Breast epithelium (tissue), 3 donors: ENCODE results near the gene BMP7.

Experiments
- POLR2A ChIP-seq: fragments of 450-650 bp; IDR thresholded peaks from one replicate; pipeline ENCODE4 v1.6.1; 2016; ENCODE audit warnings: antibody characterized with exemption, mild to moderate bottlenecking, moderate library complexity
- TF ChIP-seq, protein P1 (sequence below), 3 donors: fragments of 450-650 bp; IDR thresholded peaks; one replicate each; pipeline ENCODE4 v1.5.1; 2016 to 2017; ENCODE audit warnings: antibody characterized with exemption in 3 of 3, mild to moderate bottlenecking in 3 of 3, moderate library complexity in 3 of 3

DNA sequence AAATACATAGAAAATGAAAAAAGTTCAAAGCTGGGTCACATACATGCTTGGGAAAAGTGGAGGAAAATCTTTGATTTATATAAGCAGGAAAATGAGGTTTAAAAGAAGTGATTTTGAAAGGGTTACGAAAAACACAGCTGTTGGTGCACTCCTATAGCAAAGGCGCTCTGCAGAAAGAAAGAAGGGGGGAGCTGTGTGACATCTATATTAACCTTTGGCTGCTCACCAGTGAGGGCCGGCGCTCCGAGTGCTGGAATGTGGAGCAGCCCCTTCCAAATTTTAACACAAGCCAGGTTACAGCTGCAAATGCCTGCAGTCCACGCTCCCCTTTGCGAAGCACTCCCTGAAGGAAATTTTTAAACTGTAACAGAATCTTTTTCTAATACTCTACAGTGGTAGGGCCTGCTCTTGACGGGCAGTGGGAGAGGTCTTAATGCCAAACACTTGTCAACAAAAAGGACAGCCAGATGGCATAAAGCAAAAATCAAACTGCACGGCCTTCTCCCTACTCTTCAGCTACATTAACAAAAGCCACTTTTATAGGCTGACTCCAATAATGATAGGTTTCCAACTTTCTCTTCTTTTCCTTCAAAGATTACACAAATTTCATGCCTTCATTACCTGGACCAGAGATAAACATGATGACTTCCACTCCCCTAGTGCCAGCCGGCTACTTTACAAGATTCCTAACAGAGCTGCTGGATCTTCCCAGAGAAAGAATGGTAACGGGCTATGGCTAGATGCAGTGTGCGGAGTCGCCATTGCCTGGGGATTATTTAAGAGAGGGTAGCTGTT is 4.8 kb downstream of the BMP7 start:
- TF ChIP-seq, protein P1, sequence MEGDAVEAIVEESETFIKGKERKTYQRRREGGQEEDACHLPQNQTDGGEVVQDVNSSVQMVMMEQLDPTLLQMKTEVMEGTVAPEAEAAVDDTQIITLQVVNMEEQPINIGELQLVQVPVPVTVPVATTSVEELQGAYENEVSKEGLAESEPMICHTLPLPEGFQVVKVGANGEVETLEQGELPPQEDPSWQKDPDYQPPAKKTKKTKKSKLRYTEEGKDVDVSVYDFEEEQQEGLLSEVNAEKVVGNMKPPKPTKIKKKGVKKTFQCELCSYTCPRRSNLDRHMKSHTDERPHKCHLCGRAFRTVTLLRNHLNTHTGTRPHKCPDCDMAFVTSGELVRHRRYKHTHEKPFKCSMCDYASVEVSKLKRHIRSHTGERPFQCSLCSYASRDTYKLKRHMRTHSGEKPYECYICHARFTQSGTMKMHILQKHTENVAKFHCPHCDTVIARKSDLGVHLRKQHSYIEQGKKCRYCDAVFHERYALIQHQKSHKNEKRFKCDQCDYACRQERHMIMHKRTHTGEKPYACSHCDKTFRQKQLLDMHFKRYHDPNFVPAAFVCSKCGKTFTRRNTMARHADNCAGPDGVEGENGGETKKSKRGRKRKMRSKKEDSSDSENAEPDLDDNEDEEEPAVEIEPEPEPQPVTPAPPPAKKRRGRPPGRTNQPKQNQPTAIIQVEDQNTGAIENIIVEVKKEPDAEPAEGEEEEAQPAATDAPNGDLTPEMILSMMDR (IDR thresholded peaks at IDR 0.05) = no peak
- TF ChIP-seq POLR2A = no peak
